ENCODE results near the gene CDH10.

CDH10 gene

DNA sequence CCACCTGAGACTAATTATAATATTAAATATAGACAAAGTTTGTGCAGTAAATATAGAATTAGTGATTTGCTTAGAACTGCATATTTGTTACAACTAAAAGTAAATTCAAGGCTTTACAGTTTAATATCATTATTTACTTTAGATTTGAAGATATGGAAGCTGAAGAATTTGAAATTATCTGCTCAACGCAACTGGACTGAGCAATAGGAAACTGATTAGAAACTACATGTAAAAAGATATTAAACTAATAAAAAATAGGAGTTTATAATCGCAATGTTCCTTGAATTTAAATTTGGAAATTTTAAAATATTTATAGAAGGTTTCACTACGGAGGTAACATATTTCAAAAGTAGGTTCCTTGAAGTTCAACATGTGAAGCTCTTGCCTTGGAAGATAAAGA is 55.2 kb downstream of the CDH10 start:
- DNase-seq (ENCODE audit: low read depth in 1 of 2, low spot score in 1 of 2): no peak
- no peak for TF ChIP-seq SPI1 (IDR thresholded peaks at IDR 0.05; ENCODE audit: borderline replicate concordance, low read depth)
- TF ChIP-seq, protein P1, sequence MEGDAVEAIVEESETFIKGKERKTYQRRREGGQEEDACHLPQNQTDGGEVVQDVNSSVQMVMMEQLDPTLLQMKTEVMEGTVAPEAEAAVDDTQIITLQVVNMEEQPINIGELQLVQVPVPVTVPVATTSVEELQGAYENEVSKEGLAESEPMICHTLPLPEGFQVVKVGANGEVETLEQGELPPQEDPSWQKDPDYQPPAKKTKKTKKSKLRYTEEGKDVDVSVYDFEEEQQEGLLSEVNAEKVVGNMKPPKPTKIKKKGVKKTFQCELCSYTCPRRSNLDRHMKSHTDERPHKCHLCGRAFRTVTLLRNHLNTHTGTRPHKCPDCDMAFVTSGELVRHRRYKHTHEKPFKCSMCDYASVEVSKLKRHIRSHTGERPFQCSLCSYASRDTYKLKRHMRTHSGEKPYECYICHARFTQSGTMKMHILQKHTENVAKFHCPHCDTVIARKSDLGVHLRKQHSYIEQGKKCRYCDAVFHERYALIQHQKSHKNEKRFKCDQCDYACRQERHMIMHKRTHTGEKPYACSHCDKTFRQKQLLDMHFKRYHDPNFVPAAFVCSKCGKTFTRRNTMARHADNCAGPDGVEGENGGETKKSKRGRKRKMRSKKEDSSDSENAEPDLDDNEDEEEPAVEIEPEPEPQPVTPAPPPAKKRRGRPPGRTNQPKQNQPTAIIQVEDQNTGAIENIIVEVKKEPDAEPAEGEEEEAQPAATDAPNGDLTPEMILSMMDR (IDR thresholded peaks at IDR 0.05; ENCODE audit: insufficient read depth, low read length): no peak
- TF ChIP-seq, protein P2, sequence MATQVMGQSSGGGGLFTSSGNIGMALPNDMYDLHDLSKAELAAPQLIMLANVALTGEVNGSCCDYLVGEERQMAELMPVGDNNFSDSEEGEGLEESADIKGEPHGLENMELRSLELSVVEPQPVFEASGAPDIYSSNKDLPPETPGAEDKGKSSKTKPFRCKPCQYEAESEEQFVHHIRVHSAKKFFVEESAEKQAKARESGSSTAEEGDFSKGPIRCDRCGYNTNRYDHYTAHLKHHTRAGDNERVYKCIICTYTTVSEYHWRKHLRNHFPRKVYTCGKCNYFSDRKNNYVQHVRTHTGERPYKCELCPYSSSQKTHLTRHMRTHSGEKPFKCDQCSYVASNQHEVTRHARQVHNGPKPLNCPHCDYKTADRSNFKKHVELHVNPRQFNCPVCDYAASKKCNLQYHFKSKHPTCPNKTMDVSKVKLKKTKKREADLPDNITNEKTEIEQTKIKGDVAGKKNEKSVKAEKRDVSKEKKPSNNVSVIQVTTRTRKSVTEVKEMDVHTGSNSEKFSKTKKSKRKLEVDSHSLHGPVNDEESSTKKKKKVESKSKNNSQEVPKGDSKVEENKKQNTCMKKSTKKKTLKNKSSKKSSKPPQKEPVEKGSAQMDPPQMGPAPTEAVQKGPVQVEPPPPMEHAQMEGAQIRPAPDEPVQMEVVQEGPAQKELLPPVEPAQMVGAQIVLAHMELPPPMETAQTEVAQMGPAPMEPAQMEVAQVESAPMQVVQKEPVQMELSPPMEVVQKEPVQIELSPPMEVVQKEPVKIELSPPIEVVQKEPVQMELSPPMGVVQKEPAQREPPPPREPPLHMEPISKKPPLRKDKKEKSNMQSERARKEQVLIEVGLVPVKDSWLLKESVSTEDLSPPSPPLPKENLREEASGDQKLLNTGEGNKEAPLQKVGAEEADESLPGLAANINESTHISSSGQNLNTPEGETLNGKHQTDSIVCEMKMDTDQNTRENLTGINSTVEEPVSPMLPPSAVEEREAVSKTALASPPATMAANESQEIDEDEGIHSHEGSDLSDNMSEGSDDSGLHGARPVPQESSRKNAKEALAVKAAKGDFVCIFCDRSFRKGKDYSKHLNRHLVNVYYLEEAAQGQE (IDR thresholded peaks at IDR 0.05; ENCODE audit: insufficient replicate concordance, low read depth): no peak
- no peak for TF ChIP-seq POLR2AphosphoS5 (IDR thresholded peaks at IDR 0.05; ENCODE audit: low read depth)
- TF ChIP-seq GABPA (IDR thresholded peaks at IDR 0.05; ENCODE audit: low read depth): no peak
- H3K27ac ChIP-seq (replicated peaks): no peak overlapping the region
- no peak overlapping the region for H3K4me3 ChIP-seq (replicated peaks; ENCODE audit: insufficient read depth, low read length)
- no peaks in the 10 kb centered on the region for H3K27me3 ChIP-seq (ENCODE audit: insufficient read depth, poor library complexity, severe bottlenecking)

DNA sequence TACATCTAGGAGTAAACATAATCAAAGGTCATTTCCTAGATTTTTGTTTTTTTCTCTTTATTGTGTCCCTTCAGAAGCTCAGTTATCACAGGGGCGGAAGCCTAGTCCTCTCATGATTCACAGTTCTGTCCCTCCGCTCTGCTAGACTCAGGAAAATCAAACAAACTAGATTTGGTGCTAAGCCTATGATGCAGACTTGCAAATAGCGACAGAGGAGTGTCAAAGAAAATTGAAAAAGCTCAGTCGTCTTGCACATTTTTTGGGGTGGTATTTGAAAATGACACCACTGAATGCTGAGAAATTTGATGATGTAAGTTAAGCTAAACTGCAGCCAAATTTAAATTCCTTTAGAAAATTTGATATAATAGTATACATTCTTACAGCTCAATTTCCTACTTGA is 59.0 kb downstream of the CDH10 start:
- H3K27me3 ChIP-seq (ENCODE audit: insufficient read depth, poor library complexity, severe bottlenecking): no peaks in the 10 kb centered on the region
- H3K4me3 ChIP-seq (replicated peaks; ENCODE audit: insufficient read depth, low read length): no peak overlapping the region
- TF ChIP-seq GABPA (IDR thresholded peaks at IDR 0.05; ENCODE audit: low read depth) (no peak), SPI1 (IDR thresholded peaks at IDR 0.05; ENCODE audit: borderline replicate concordance, low read depth) (no peak), POLR2AphosphoS5 (IDR thresholded peaks at IDR 0.05; ENCODE audit: low read depth) (no peak)
- TF ChIP-seq, protein P2 (IDR thresholded peaks at IDR 0.05; ENCODE audit: insufficient replicate concordance, low read depth): no peak
- TF ChIP-seq, protein P1 (IDR thresholded peaks at IDR 0.05; ENCODE audit: insufficient read depth, low read length): no peak
- no peak overlapping the region for H3K27ac ChIP-seq (replicated peaks)
- DNase-seq (ENCODE audit: low read depth in 1 of 2, low spot score in 1 of 2): no peak

DNA sequence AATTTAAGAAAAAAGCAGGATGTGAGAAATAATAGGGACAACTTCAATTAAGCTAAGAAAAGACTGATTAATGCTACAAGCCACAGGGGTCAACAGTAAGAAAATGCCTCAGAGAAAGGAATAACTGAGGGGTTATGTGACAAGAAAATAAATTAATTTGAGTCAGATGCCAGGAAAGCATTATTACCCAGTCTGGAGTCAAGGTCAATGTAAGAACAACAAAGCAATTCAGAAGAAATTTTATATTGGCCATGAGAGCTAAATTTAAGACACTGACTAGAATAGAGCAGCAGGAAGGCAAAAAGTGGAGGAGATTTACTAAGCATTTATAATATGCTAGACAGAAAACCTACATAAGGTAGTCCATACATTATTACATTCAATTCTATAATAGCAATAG is 73.5 kb downstream of the CDH10 start:
- Histone ChIP-seq H3K27ac (replicated peaks) (no peak overlapping the region), H3K4me3 (replicated peaks; ENCODE audit: insufficient read depth, low read length) (no peak overlapping the region), H3K27me3 (ENCODE audit: insufficient read depth, poor library complexity, severe bottlenecking) (no peaks in the 10 kb centered on the region)
- TF ChIP-seq GABPA (IDR thresholded peaks at IDR 0.05; ENCODE audit: low read depth) (no peak), SPI1 (IDR thresholded peaks at IDR 0.05; ENCODE audit: borderline replicate concordance, low read depth) (no peak), POLR2AphosphoS5 (IDR thresholded peaks at IDR 0.05; ENCODE audit: low read depth) (no peak)
- TF ChIP-seq, protein P2 (IDR thresholded peaks at IDR 0.05; ENCODE audit: insufficient replicate concordance, low read depth): no peak
- TF ChIP-seq, protein P1 (IDR thresholded peaks at IDR 0.05; ENCODE audit: insufficient read depth, low read length): no peak
- no peak for DNase-seq (ENCODE audit: low read depth in 1 of 2, low spot score in 1 of 2)

All from HL-60 (cell line).